Endothelial cell (in vitro differentiated cells): ENCODE data around the gene COMMD1. TPM values are rescaled to one million over a fixed set of nuclear protein-coding genes. Genes with fewer than 3 reads are reported as not detected.
"Not testable (repeated sequence)": the region's sequence is repeated elsewhere in the genome, so short reads cannot be mapped to it uniquely, and the experiment has no call there.

Experiments
- DNase-seq: peaks from one replicate; pipeline ENCODE4 v3.0.0; 2021; ENCODE audit warnings: low spot score
- H3K27ac Mint-ChIP-seq: one replicate; pipeline ENCODE4 v1.8.0; 2021; ENCODE audit warnings: mixed read lengths, inconsistent platforms; ENCODE audit not compliant: unreplicated experiment
- H3K27me3 Mint-ChIP-seq: one replicate; pipeline ENCODE4 v1.8.0; 2021; ENCODE audit warnings: mild to moderate bottlenecking, moderate library complexity, mixed read lengths, inconsistent platforms; ENCODE audit not compliant: unreplicated experiment
- H3K36me3 Mint-ChIP-seq: one replicate; pipeline ENCODE4 v1.8.0; 2021; ENCODE audit warnings: mild to moderate bottlenecking, low read depth, mixed read lengths, inconsistent platforms; ENCODE audit not compliant: unreplicated experiment
- H3K4me1 Mint-ChIP-seq: one replicate; pipeline ENCODE4 v1.8.0; 2021; ENCODE audit warnings: mild to moderate bottlenecking, mixed read lengths, inconsistent platforms; ENCODE audit not compliant: unreplicated experiment
- H3K4me3 Mint-ChIP-seq: one replicate; pipeline ENCODE4 v1.8.0; 2021; ENCODE audit warnings: mild to moderate bottlenecking, mixed read lengths, inconsistent platforms; ENCODE audit not compliant: unreplicated experiment
- H3K9me3 Mint-ChIP-seq: one replicate; pipeline ENCODE4 v1.8.0; 2021; ENCODE audit warnings: mixed read lengths, inconsistent platforms; ENCODE audit not compliant: unreplicated experiment
- total RNA-seq: library from RNA; stranded (reverse); fragmentation: NEBNext Ultra II Directional; extraction: Animal tissue kit (Norgen Biotek cat#: 25700); gene quantifications from one replicate; pipeline ENCODE4 v1.2.1, GENCODE V29; 2021; ENCODE audit not compliant: unreplicated experiment
- TF ChIP-seq, protein P1 (sequence below): fragments of 200-600 bp; sonication (generic); IDR thresholded peaks from one replicate; pipeline ENCODE4 v1.5.0; 2021; ENCODE audit warnings: antibody characterized with exemption; ENCODE audit not compliant: unreplicated experiment

COMMD1 gene
- total RNA-seq, 1 donor from 2014 or later: 39.4 TPM

DNA sequence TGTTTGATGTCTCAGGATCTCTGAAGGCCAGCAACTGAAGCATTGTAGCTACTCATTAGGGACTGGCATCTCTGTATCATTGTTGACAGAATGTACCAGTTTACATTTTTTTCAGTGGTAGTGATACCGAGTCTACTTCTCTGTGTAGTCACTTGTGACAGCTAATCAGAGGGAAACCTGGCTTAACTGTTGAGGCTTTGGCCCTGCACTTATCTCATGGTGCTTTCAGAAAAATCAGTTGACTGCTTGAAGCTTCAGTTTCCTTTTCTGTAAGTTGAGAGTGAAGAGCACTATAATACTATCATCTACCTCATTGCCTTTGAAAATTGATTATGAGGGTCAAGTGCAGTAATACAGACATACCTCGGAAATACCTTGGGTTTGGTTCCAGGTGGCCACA, 90.0 kb downstream of the COMMD1 start:
- Mint-ChIP-seq H3K9me3 (no peaks in the 10 kb centered on the region), H3K27me3 (no peaks in the 10 kb centered on the region), H3K4me1 (peaks cover 24% of the 10 kb centered on the region), H3K36me3 (no peaks in the 10 kb centered on the region), H3K4me3 (no peak overlapping the region), H3K27ac (no peak overlapping the region)
- DNase-seq: no peak
- TF ChIP-seq, protein P1, sequence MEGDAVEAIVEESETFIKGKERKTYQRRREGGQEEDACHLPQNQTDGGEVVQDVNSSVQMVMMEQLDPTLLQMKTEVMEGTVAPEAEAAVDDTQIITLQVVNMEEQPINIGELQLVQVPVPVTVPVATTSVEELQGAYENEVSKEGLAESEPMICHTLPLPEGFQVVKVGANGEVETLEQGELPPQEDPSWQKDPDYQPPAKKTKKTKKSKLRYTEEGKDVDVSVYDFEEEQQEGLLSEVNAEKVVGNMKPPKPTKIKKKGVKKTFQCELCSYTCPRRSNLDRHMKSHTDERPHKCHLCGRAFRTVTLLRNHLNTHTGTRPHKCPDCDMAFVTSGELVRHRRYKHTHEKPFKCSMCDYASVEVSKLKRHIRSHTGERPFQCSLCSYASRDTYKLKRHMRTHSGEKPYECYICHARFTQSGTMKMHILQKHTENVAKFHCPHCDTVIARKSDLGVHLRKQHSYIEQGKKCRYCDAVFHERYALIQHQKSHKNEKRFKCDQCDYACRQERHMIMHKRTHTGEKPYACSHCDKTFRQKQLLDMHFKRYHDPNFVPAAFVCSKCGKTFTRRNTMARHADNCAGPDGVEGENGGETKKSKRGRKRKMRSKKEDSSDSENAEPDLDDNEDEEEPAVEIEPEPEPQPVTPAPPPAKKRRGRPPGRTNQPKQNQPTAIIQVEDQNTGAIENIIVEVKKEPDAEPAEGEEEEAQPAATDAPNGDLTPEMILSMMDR: no peak

DNA sequence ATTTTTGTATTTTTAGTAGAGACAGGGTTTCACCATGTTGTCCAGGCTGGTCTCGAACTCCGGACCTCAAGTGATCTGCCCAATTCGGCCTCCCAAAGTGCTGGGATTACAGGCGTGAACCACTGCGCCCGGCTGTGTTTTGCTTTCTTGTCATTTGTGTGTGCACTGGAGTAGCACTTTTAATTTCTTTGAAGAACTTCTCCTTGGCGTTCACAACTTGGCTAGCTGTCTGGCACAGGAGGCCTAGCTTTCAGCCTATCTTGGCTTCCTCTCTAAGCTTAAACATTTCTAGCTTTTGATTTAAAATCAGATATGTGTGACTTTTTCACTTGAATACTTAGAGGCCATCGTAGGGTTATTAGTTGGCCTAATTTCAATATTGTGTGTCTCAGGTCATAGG, 93.0 kb downstream of the COMMD1 start:
- TF ChIP-seq, protein P1: no peak
- no peaks in the 10 kb centered on the region for H3K9me3 Mint-ChIP-seq
- no peak overlapping the region for H3K27ac Mint-ChIP-seq
- no peaks in the 10 kb centered on the region for H3K27me3 Mint-ChIP-seq
- peaks cover 20% of the 10 kb centered on the region for H3K4me1 Mint-ChIP-seq
- H3K4me3 Mint-ChIP-seq: no peak overlapping the region
- H3K36me3 Mint-ChIP-seq: no peaks in the 10 kb centered on the region
- no peak for DNase-seq

- no peak overlapping the region for H3K27ac Mint-ChIP-seq
- TF ChIP-seq, protein P1: no peak
- H3K36me3 Mint-ChIP-seq: no peaks in the 10 kb centered on the region
- no peak for DNase-seq
- no peak overlapping the region for H3K4me3 Mint-ChIP-seq
- peaks cover 4% of the 10 kb centered on the region for H3K4me1 Mint-ChIP-seq
- H3K27me3 Mint-ChIP-seq: no peaks in the 10 kb centered on the region
- no peaks in the 10 kb centered on the region for H3K9me3 Mint-ChIP-seq
Observed at GRCh38 chr2:62000538-62000937, 95.1 kb downstream of the COMMD1 start.

GRCh38 chr2:62001431-62001830, 96.0 kb downstream of the COMMD1 start:
- H3K4me1 Mint-ChIP-seq: no peaks in the 10 kb centered on the region
- H3K27ac Mint-ChIP-seq: no peak overlapping the region
- H3K4me3 Mint-ChIP-seq: no peak overlapping the region
- H3K9me3 Mint-ChIP-seq: no peaks in the 10 kb centered on the region
- no peak for DNase-seq
- H3K27me3 Mint-ChIP-seq: no peaks in the 10 kb centered on the region
- TF ChIP-seq, protein P1: no peak
- no peaks in the 10 kb centered on the region for H3K36me3 Mint-ChIP-seq

GRCh38 chr2:62004428-62004827, 99.0 kb downstream of the COMMD1 start:
- not testable (repeated sequence) for H3K36me3 Mint-ChIP-seq, DNase-seq, H3K4me1 Mint-ChIP-seq, H3K9me3 Mint-ChIP-seq, H3K27ac Mint-ChIP-seq, H3K27me3 Mint-ChIP-seq, H3K4me3 Mint-ChIP-seq

DNA sequence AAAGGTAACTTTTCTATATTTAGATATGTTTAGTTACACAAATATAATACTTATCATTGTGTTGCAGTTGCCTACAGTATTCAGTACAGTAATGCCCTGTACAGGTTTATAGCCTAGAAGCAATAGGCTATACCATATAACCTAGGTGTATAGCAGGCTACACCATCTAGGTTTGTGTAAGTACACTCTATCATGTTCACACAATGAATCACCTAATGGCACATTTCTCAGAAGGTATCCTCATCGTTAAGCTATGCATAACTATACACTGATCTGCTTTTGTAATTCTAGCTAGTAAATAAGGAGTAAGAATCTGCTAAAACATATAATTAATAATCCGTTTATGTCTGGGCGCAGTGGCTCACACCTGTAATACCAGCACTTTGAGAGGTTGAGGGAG, 102.1 kb downstream of the COMMD1 start:
- Mint-ChIP-seq H3K27me3 (no peaks in the 10 kb centered on the region), H3K27ac (no peak overlapping the region), H3K4me1 (no peaks in the 10 kb centered on the region), H3K9me3 (no peaks in the 10 kb centered on the region), H3K4me3 (no peak overlapping the region), H3K36me3 (no peaks in the 10 kb centered on the region)
- DNase-seq: no peak
- TF ChIP-seq, protein P1: no peak
